ENCODE measurements around the gene FBN2. TPM values are rescaled to one million over a fixed set of nuclear protein-coding genes. Genes with fewer than 3 reads are reported as not detected.

Gene FBN2
- total RNA-seq, 1 donor from 2014 or later: 186 TPM

- no peaks in the 10 kb centered on the region for H3K36me3 Mint-ChIP-seq
- no peaks in the 10 kb centered on the region for H3K4me1 Mint-ChIP-seq (ENCODE audit: unreplicated experiment)
- peaks cover 20% of the 10 kb centered on the region for H3K9me3 Mint-ChIP-seq
- H3K27ac Mint-ChIP-seq: no peak overlapping the region
- no peaks in the 10 kb centered on the region for H3K27me3 Mint-ChIP-seq
- TF ChIP-seq CTCF (conservative IDR thresholded peaks at IDR 0.05): no peak
- H3K4me3 Mint-ChIP-seq: no peak overlapping the region
- no peak for DNase-seq (ENCODE audit: extremely low spot score, unreplicated experiment)
Measured at GRCh38 chr5:128551476-128551875, 13.4 kb upstream of the FBN2 start.

- DNase-seq (ENCODE audit: extremely low spot score, unreplicated experiment): no peak
- TF ChIP-seq CTCF (conservative IDR thresholded peaks at IDR 0.05): no peak
- H3K4me1 Mint-ChIP-seq (ENCODE audit: unreplicated experiment): no peaks in the 10 kb centered on the region
- no peak overlapping the region for H3K27ac Mint-ChIP-seq
- H3K27me3 Mint-ChIP-seq: no peaks in the 10 kb centered on the region
- H3K9me3 Mint-ChIP-seq: peaks cover 20% of the 10 kb centered on the region
- H3K36me3 Mint-ChIP-seq: no peaks in the 10 kb centered on the region
- H3K4me3 Mint-ChIP-seq: no peak overlapping the region
Measured at GRCh38 chr5:128549496-128549895, 11.5 kb upstream of the FBN2 start.

- H3K9me3 Mint-ChIP-seq: peaks cover 4% of the 10 kb centered on the region
- no peak for TF ChIP-seq CTCF (conservative IDR thresholded peaks at IDR 0.05)
- no peak for DNase-seq (ENCODE audit: extremely low spot score, unreplicated experiment)
- H3K36me3 Mint-ChIP-seq: no peaks in the 10 kb centered on the region
- no peaks in the 10 kb centered on the region for H3K4me1 Mint-ChIP-seq (ENCODE audit: unreplicated experiment)
- H3K4me3 Mint-ChIP-seq: no peak overlapping the region
- H3K27me3 Mint-ChIP-seq: no peaks in the 10 kb centered on the region
- peak overlapping the region; percentile 87 for H3K27ac Mint-ChIP-seq
Measured at GRCh38 chr5:128546658-128547281, 8.7 kb upstream of the FBN2 start.

- H3K27ac Mint-ChIP-seq: no peak overlapping the region
- peaks cover 2% of the 10 kb centered on the region for H3K27me3 Mint-ChIP-seq
- TF ChIP-seq CTCF (conservative IDR thresholded peaks at IDR 0.05): no peak
- DNase-seq (ENCODE audit: extremely low spot score, unreplicated experiment): no peak
- no peak overlapping the region for H3K4me3 Mint-ChIP-seq
- no peaks in the 10 kb centered on the region for H3K9me3 Mint-ChIP-seq
- peaks cover 4% of the 10 kb centered on the region for H3K4me1 Mint-ChIP-seq (ENCODE audit: unreplicated experiment)
- no peaks in the 10 kb centered on the region for H3K36me3 Mint-ChIP-seq
Measured at GRCh38 chr5:128541385-128541784, 3.3 kb upstream of the FBN2 start.

- Mint-ChIP-seq H3K9me3 (no peaks in the 10 kb centered on the region), H3K27ac (peak overlapping the region; percentile 3), H3K4me3 (peak overlapping the region; percentile 92), H3K36me3 (peaks cover 13% of the 10 kb centered on the region), H3K4me1 (ENCODE audit: unreplicated experiment) (peaks cover 23% of the 10 kb centered on the region), H3K27me3 (peaks cover 14% of the 10 kb centered on the region)
- DNase-seq (ENCODE audit: extremely low spot score, unreplicated experiment): no peak
- TF ChIP-seq CTCF (conservative IDR thresholded peaks at IDR 0.05): no peak
Measured at GRCh38 chr5:128539038-128539429, 989 bp upstream of the FBN2 start.

Measured in type B pancreatic cell (in vitro differentiated cells).